Liver (tissue), 8 donors: ENCODE data around the gene SORL1-AS1.
"Not testable (repeated sequence)": the region's sequence is repeated elsewhere in the genome, so short reads cannot be mapped to it uniquely, and the experiment has no call there.

Experiments
- DNase-seq: peaks from one replicate; pipeline ENCODE4 v3.0.0-alpha.2; 2017; ENCODE audit warnings: low spot score
- H3K27ac ChIP-seq, 2 donors: one replicate each; pipeline ENCODE4 v1.7.0; 2013; ENCODE audit warnings: inconsistent platforms in 2 of 2, low read length in 2 of 2, control low read depth in 1 of 2, low read depth in 1 of 2, mild to moderate bottlenecking in 1 of 2
- H3K27me3 ChIP-seq, 4 donors: one replicate each; pipeline versions ENCODE4 v1.6.1 to v1.7.0; 2013; ENCODE audit warnings: low read length in 3 of 4, inconsistent platforms in 1 of 4, mild to moderate bottlenecking in 1 of 4, moderate library complexity in 1 of 4; ENCODE audit not compliant: control insufficient read depth in 4 of 4, insufficient read depth in 4 of 4
- H3K36me3 ChIP-seq, 4 donors: one replicate each; pipeline versions ENCODE4 v1.6.1 to v1.7.0; 2013; ENCODE audit warnings: low read length in 3 of 4, mild to moderate bottlenecking in 3 of 4, low read depth in 1 of 4, moderate library complexity in 1 of 4; ENCODE audit not compliant: control insufficient read depth in 4 of 4, insufficient read depth in 3 of 4
- H3K4me1 ChIP-seq, 4 donors: one replicate each; pipeline versions ENCODE4 v1.6.1 to v1.7.0; 2013; ENCODE audit warnings: low read length in 3 of 4, mild to moderate bottlenecking in 3 of 4, moderate library complexity in 1 of 4; ENCODE audit not compliant: control insufficient read depth in 4 of 4, insufficient read depth in 4 of 4
- H3K4me3 ChIP-seq, 3 donors: one replicate each; pipeline versions ENCODE4 v1.6.1 to v1.7.0; 2013; ENCODE audit warnings: low read length in 3 of 3, control low read depth in 1 of 3, low read depth in 1 of 3, mild to moderate bottlenecking in 1 of 3
- H3K9ac ChIP-seq, 2 donors: one replicate each; pipeline ENCODE4 v1.7.0; 2013; ENCODE audit warnings: low read length in 2 of 2, mild to moderate bottlenecking in 2 of 2, moderate library complexity in 2 of 2, control low read depth in 1 of 2, low read depth in 1 of 2
- H3K9me3 ChIP-seq, 4 donors: one replicate each; pipeline versions ENCODE4 v1.6.1 to v1.7.0; 2013; ENCODE audit warnings: low read length in 3 of 4; ENCODE audit not compliant: control insufficient read depth in 4 of 4
- EGR1 ChIP-seq, 2 donors: IDR thresholded peaks; 2 replicates each; pipeline ENCODE4 v1.6.1; 2016 to 2018; ENCODE audit warnings: antibody characterized with exemption in 2 of 2, low read depth in 2 of 2
- FOXA1 ChIP-seq: IDR thresholded peaks from 2 replicates; pipeline ENCODE4 v1.6.1; 2016; ENCODE audit warnings: antibody characterized with exemption
- FOXA2 ChIP-seq: IDR thresholded peaks from 2 replicates; pipeline ENCODE4 v1.6.1; 2016; ENCODE audit warnings: antibody characterized with exemption
- GABPA ChIP-seq, 2 donors: IDR thresholded peaks in 1 of 2; conservative IDR thresholded peaks in 1 of 2; 2 replicates each; pipeline ENCODE4 v1.6.1; 2016; ENCODE audit warnings: antibody characterized with exemption in 2 of 2, mild to moderate bottlenecking in 1 of 2, moderate library complexity in 1 of 2
- HNF4A ChIP-seq, 2 donors: conservative IDR thresholded peaks; 2 replicates each; pipeline ENCODE4 v1.6.1; 2016; ENCODE audit warnings: antibody characterized with exemption in 2 of 2, mild to moderate bottlenecking in 2 of 2
- JUND ChIP-seq, 2 donors: IDR thresholded peaks; 2 replicates each; pipeline ENCODE4 v1.6.1; 2016; ENCODE audit warnings: antibody characterized with exemption in 2 of 2
- NR2F2 ChIP-seq: IDR thresholded peaks from 2 replicates; pipeline ENCODE4 v1.6.1; 2016; ENCODE audit warnings: antibody characterized with exemption
- RAD21 ChIP-seq, 2 donors: IDR thresholded peaks; 2 replicates each; pipeline ENCODE4 v1.6.1; 2016; ENCODE audit warnings: antibody characterized with exemption in 2 of 2, mild to moderate bottlenecking in 2 of 2
- RXRA ChIP-seq, 2 donors: IDR thresholded peaks; 2 replicates each; pipeline ENCODE4 v1.6.1; 2017 to 2018; ENCODE audit warnings: antibody characterized with exemption in 2 of 2, mild to moderate bottlenecking in 1 of 2
- SP1 ChIP-seq: IDR thresholded peaks from 2 replicates; pipeline ENCODE4 v1.6.1; 2018; ENCODE audit warnings: antibody characterized with exemption, mild to moderate bottlenecking
- TAF1 ChIP-seq: conservative IDR thresholded peaks from 2 replicates; pipeline ENCODE4 v1.6.1; 2016; ENCODE audit warnings: antibody characterized with exemption, mild to moderate bottlenecking
- YY1 ChIP-seq: IDR thresholded peaks from 2 replicates; pipeline ENCODE4 v1.6.1; 2016; ENCODE audit warnings: antibody characterized with exemption, mild to moderate bottlenecking
- WGBS: extraction: QIAGEN DNeasy Blood & Tissue Kit; methylation state at CpG from one replicate; pipeline ENCODE4 v1.1.7; 2013; 5-methylcytosine and 5-hydroxymethylcytosine counted together
- TF ChIP-seq, protein P1 (sequence below): IDR thresholded peaks from 2 replicates; pipeline ENCODE4 v1.6.1; 2016; ENCODE audit warnings: antibody characterized with exemption
- TF ChIP-seq, protein P2 (sequence below): IDR thresholded peaks from 2 replicates; pipeline ENCODE4 v1.6.1; 2016; ENCODE audit warnings: antibody characterized with exemption, mild to moderate bottlenecking
- TF ChIP-seq, protein P3 (sequence below): IDR thresholded peaks from 2 replicates; pipeline ENCODE4 v1.6.1; 2016; ENCODE audit warnings: antibody characterized with exemption
- TF ChIP-seq, protein P4 (sequence below): fragments of 150-350 bp; IDR thresholded peaks from 2 replicates; pipeline ENCODE4 v1.5.1; 2017; ENCODE audit warnings: improper control_type of control experiment, low read depth, low read length; ENCODE audit not compliant: missing input control
- TF ChIP-seq, protein P5 (sequence below): IDR thresholded peaks from 2 replicates; pipeline ENCODE4 v1.6.1; 2016; ENCODE audit warnings: antibody characterized with exemption
- donor health status: healthy.
- donor health status: healthy.
- donor health status: healthy.
- donor health status: healthy.
- donor health status: healthy.

SORL1-AS1 gene

DNA sequence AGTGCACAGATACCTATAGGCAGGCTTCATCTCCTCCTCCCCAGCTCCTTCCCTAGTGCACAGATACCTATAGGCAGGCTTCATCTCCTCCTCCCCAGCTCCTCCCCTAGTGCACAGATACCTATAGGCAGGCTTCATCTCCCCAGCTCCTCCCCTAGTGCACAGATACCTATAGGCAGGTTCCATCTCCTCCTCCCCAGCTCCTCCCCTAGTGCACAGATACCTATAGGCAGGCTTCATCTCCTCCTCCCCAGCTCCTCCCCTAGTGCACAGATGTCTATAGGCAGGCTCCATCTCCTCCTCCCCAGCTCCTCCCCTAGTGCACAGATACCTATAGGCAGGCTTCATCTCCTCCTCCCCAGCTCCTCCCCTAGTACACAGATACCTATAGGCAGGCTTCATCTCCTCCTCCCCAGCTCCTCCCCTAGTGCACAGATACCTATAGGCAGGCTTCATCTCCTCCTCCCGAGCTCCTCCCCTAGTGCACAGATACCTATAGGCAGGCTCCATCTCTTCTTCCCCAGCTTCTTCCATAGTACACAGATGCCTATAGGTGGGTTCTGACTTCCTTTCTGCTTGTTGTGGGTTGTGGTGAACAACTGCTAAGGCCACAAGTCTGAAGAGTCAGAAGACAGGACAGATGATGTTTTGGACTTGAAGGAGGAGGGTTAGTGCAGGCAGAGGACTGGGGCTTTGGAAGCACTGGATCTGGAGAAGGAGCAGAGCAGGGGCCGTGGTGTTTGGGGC is 28.9 kb upstream of the SORL1-AS1 start:
- not testable (repeated sequence) for DNase-seq, H3K9me3 ChIP-seq, H3K27ac ChIP-seq, H3K9ac ChIP-seq, H3K27me3 ChIP-seq, H3K4me3 ChIP-seq
- Histone ChIP-seq H3K36me3 (peaks cover 0 to 21% (median 3%) of the 10 kb centered on the region in 4 donors), H3K4me1 (peaks cover 0 to 14% (median under 1%) of the 10 kb centered on the region in 4 donors)
- 80% methylated on average over 2 of the region's 2 CpGs for WGBS

DNA sequence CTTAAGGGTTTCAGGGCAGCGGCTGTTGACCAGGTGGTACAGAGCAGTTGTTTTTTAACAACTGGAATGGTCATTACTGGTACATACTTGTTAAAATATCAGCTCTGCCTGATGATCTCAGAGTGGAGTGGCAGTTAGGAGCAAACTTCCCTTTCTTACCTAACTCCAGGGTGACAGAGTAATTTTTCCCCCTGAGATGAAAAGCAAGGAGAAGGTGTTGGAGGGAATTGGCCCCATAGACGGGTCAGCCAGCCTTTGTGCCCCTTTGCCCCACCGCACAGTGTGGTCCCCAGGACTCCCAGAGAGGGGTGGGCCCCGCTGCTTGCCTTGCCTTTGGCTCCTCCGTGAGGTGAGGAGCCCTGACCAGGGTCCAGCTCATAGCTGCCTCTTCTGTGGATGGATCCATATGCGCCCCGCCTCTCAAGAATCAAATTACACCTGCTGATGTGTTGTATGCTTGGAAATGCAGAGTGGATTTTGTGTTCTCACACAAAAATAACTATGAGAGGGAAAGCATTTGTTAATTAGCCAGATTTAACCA is 27.0 kb upstream of the SORL1-AS1 start:
- no peak for DNase-seq
- Histone ChIP-seq H3K9ac (peak overlapping the region in 1 of 2 donors; percentile 1), H3K4me3 (no peak overlapping the region), H3K4me1 (peaks cover 0 to 14% (median under 1%) of the 10 kb centered on the region in 4 donors), H3K27ac (peak overlapping the region in 1 of 2 donors; percentile 47), H3K36me3 (peaks cover 0 to 16% (median 1%) of the 10 kb centered on the region in 4 donors), H3K27me3 (no peaks in the 10 kb centered on the region), H3K9me3 (no peaks in the 10 kb centered on the region)
- TF ChIP-seq JUND (IDR thresholded peaks at IDR 0.05): no peak
- TF ChIP-seq, protein P1, sequence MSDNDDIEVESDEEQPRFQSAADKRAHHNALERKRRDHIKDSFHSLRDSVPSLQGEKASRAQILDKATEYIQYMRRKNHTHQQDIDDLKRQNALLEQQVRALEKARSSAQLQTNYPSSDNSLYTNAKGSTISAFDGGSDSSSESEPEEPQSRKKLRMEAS: no peak
- WGBS: 92% methylated on average over 7 of the region's 7 CpGs

DNA sequence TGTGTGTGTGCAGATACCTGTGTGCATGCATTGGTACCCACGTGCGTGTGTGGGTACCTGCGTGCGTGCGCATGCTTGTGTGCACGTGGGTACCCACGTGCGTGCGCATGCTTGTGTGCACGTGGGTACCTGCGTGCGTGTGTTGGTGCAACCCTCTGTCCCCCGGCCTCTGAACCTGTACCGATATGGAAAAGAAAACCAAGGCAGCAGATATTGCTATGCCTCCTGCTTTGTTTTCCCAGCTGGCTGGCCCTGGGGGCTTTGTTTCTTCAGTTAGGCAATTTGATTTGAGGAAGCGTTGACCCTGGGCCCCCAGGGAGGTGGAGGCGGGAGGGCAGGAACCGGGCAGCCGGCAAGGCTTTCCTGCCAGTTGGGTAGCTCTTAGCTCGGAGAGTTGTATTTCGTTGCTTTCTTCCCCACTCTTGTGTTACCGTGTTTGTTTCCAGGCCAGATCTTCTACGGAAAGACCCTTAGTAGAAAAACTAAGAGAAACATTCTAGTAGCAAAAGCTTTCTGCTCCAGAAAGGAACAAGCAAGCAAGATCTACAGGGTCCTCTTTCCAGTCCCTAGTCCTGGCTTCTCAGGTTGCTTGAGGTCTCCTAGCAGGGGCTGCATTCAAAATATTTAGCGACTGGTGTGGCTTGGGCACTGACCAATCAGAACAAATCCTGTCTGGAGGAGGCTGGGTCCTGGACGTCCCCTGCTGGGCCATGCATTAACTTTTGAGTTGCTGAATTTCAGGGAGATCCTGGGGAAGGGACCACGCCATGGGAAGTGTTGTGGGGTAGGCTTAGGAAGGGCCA is 26.3 kb upstream of the SORL1-AS1 start:
- Histone ChIP-seq H3K4me3 (no peak overlapping the region), H3K27ac (peak overlapping the region; percentile 37 to 47), H3K9me3 (no peaks in the 10 kb centered on the region), H3K9ac (peak overlapping the region in 1 of 2 donors; percentile 1), H3K36me3 (peaks cover 0 to 16% (median 1%) of the 10 kb centered on the region in 4 donors), H3K27me3 (no peaks in the 10 kb centered on the region), H3K4me1 (peaks cover 0 to 14% (median under 1%) of the 10 kb centered on the region in 4 donors)
- TF ChIP-seq FOXA2 (no peak), NR2F2 (no peak), YY1 (no peak), RAD21 (IDR thresholded peaks at IDR 0.05) (no peak), TAF1 (no peak), GABPA (IDR thresholded peaks at IDR 0.05 in 1 of 2, conservative IDR thresholded peaks at IDR 0.05 in 1 of 2) (no peak), RXRA (IDR thresholded peaks at IDR 0.05) (peak; percentile 47), SP1 (peak; percentile 50), JUND (IDR thresholded peaks at IDR 0.05) (no peak), FOXA1 (no peak), EGR1 (IDR thresholded peaks at IDR 0.05; ENCODE audit: low read depth in 2 of 2) (no peak), HNF4A (conservative IDR thresholded peaks at IDR 0.05) (peak; percentile 51 to 56)
- TF ChIP-seq, protein P1: no peak
- TF ChIP-seq, protein P2, sequence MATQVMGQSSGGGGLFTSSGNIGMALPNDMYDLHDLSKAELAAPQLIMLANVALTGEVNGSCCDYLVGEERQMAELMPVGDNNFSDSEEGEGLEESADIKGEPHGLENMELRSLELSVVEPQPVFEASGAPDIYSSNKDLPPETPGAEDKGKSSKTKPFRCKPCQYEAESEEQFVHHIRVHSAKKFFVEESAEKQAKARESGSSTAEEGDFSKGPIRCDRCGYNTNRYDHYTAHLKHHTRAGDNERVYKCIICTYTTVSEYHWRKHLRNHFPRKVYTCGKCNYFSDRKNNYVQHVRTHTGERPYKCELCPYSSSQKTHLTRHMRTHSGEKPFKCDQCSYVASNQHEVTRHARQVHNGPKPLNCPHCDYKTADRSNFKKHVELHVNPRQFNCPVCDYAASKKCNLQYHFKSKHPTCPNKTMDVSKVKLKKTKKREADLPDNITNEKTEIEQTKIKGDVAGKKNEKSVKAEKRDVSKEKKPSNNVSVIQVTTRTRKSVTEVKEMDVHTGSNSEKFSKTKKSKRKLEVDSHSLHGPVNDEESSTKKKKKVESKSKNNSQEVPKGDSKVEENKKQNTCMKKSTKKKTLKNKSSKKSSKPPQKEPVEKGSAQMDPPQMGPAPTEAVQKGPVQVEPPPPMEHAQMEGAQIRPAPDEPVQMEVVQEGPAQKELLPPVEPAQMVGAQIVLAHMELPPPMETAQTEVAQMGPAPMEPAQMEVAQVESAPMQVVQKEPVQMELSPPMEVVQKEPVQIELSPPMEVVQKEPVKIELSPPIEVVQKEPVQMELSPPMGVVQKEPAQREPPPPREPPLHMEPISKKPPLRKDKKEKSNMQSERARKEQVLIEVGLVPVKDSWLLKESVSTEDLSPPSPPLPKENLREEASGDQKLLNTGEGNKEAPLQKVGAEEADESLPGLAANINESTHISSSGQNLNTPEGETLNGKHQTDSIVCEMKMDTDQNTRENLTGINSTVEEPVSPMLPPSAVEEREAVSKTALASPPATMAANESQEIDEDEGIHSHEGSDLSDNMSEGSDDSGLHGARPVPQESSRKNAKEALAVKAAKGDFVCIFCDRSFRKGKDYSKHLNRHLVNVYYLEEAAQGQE: no peak
- TF ChIP-seq, protein P3, sequence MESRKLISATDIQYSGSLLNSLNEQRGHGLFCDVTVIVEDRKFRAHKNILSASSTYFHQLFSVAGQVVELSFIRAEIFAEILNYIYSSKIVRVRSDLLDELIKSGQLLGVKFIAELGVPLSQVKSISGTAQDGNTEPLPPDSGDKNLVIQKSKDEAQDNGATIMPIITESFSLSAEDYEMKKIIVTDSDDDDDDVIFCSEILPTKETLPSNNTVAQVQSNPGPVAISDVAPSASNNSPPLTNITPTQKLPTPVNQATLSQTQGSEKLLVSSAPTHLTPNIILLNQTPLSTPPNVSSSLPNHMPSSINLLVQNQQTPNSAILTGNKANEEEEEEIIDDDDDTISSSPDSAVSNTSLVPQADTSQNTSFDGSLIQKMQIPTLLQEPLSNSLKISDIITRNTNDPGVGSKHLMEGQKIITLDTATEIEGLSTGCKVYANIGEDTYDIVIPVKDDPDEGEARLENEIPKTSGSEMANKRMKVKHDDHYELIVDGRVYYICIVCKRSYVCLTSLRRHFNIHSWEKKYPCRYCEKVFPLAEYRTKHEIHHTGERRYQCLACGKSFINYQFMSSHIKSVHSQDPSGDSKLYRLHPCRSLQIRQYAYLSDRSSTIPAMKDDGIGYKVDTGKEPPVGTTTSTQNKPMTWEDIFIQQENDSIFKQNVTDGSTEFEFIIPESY: no peak
- TF ChIP-seq, protein P4, sequence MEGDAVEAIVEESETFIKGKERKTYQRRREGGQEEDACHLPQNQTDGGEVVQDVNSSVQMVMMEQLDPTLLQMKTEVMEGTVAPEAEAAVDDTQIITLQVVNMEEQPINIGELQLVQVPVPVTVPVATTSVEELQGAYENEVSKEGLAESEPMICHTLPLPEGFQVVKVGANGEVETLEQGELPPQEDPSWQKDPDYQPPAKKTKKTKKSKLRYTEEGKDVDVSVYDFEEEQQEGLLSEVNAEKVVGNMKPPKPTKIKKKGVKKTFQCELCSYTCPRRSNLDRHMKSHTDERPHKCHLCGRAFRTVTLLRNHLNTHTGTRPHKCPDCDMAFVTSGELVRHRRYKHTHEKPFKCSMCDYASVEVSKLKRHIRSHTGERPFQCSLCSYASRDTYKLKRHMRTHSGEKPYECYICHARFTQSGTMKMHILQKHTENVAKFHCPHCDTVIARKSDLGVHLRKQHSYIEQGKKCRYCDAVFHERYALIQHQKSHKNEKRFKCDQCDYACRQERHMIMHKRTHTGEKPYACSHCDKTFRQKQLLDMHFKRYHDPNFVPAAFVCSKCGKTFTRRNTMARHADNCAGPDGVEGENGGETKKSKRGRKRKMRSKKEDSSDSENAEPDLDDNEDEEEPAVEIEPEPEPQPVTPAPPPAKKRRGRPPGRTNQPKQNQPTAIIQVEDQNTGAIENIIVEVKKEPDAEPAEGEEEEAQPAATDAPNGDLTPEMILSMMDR: no peak
- TF ChIP-seq, protein P5, sequence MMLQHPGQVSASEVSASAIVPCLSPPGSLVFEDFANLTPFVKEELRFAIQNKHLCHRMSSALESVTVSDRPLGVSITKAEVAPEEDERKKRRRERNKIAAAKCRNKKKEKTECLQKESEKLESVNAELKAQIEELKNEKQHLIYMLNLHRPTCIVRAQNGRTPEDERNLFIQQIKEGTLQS: no peak
- 60% methylated on average over 25 of the region's 25 CpGs for WGBS
- no peak for DNase-seq
